Mucosa of rectum (tissue), 2 donors: Measurements from ENCODE around the gene PRKG1.

Source experiments
- H3K27ac ChIP-seq, 2 donors: one replicate each; pipeline ENCODE4 v1.7.0; 2013; ENCODE audit warnings: inconsistent platforms in 2 of 2, low read depth in 2 of 2, low read length in 2 of 2
- H3K27me3 ChIP-seq, 2 donors: one replicate each; pipeline ENCODE4 v1.7.0; 2013; ENCODE audit warnings: low read length in 2 of 2; ENCODE audit not compliant: control insufficient read depth in 2 of 2, insufficient read depth in 2 of 2
- H3K36me3 ChIP-seq, 2 donors: one replicate each; pipeline ENCODE4 v1.7.0; 2013; ENCODE audit warnings: low read length in 2 of 2; ENCODE audit not compliant: control insufficient read depth in 2 of 2, insufficient read depth in 2 of 2
- H3K4me1 ChIP-seq, 2 donors: one replicate each; pipeline ENCODE4 v1.7.0; 2013; ENCODE audit warnings: low read length in 2 of 2, mild to moderate bottlenecking in 1 of 2; ENCODE audit not compliant: control insufficient read depth in 2 of 2, insufficient read depth in 2 of 2
- H3K4me3 ChIP-seq, 2 donors: one replicate each; pipeline ENCODE4 v1.7.0; 2013; ENCODE audit warnings: low read length in 2 of 2
- H3K9ac ChIP-seq, 2 donors: one replicate each; pipeline ENCODE4 v1.7.0; 2013; ENCODE audit warnings: low read length in 2 of 2, low read depth in 1 of 2, mild to moderate bottlenecking in 1 of 2
- H3K9me3 ChIP-seq, 2 donors: one replicate each; pipeline ENCODE4 v1.7.0; 2013; ENCODE audit warnings: low read length in 2 of 2; ENCODE audit not compliant: control insufficient read depth in 2 of 2
- donor health status: healthy.
- donor health status: Normal muscosa, but diverticular disease.

The PRKG1 gene

DNA sequence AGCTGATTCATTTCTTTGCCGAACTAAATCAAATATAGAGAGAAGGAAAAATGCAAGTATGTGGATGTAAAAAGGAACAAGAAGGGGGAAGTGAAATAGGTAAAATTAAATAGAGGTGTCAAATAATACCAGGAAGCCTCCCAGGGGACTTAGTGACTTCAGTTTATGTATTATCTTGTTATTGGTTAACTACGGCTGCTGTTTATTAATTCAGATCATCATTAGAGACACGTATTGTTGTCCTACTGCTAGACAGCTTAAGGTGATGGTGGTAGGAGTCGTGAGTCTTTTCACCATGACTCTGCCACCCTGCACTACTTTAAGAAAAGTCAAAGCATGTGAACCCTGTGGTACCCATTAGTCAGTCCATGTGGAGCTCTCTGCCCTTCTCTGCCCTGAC lies 289.1 kb downstream of the PRKG1 start:
- Histone ChIP-seq H3K9me3 (no peaks in the 10 kb centered on the region), H3K4me3 (no peak overlapping the region), H3K27me3 (no peaks in the 10 kb centered on the region), H3K9ac (no peak overlapping the region), H3K4me1 (no peaks in the 10 kb centered on the region), H3K27ac (no peak overlapping the region), H3K36me3 (no peaks in the 10 kb centered on the region)

DNA sequence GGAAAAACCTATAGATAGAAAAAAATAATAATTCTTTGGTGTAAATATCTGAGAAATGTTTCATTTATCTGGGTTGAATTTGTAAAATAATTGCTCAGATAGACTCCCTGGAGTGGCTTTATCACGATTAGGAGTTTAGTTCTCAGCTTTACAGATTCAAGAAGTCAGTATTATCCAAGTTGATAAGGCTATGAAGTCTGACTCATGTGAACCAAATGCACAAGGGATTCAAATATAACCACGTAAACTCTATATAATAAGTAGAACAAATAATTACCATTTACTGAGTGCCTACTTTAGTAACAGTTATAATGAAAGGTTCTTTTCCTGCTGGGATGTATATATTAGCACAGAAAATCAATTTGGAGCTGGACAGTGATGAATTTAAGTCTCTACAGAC lies 290.4 kb downstream of the PRKG1 start:
- Histone ChIP-seq H3K27me3 (no peaks in the 10 kb centered on the region), H3K27ac (no peak overlapping the region), H3K36me3 (no peaks in the 10 kb centered on the region)

DNA sequence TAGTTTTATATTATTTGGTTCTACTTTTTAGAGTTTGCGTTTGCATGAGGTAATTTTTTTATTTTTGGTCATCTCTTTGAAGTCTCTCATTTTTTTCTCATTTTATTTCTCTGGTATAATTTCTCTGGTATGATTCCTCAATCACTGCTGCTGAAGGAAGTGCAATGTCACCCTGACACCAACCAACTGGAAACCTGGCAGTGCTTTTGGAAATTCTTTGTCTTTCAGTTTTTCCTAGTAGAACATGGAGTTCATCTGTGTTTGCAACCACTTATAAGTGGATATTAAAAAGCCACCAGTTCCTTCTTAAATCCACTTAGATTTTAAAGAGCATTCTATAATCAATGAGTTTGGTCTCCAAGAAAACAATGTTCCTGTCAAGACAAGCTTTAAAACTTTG lies 291.8 kb downstream of the PRKG1 start:
- Histone ChIP-seq H3K36me3 (no peaks in the 10 kb centered on the region), H3K27me3 (no peaks in the 10 kb centered on the region), H3K27ac (no peak overlapping the region), H3K4me3 (no peak overlapping the region), H3K4me1 (no peaks in the 10 kb centered on the region), H3K9me3 (no peaks in the 10 kb centered on the region), H3K9ac (no peak overlapping the region)

More for the DNA sequence above, 290.4 kb downstream of the PRKG1 start:
- Histone ChIP-seq H3K4me1 (no peaks in the 10 kb centered on the region), H3K4me3 (no peak overlapping the region), H3K9ac (no peak overlapping the region), H3K9me3 (no peaks in the 10 kb centered on the region)

DNA sequence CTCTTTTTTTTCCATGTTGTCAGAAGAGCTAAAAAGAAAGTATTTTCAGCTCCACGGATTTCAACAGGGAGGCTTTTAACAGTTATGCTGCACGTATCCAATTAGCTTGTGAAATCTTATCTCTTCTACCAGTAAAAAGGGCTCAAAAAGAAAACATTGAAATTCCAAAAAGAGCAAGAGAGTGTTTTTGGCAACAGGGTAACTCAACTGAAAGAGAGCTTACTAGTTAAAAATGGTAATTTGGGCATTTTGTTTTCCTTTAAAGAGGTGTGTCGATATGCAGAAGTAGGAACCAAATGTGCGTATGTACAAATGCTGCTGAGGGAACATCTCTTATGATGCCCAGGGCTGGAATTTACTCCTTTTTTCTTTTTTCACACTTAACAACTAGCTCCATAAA lies 292.8 kb downstream of the PRKG1 start:
- Histone ChIP-seq H3K36me3 (no peaks in the 10 kb centered on the region), H3K9me3 (no peaks in the 10 kb centered on the region), H3K4me1 (no peaks in the 10 kb centered on the region), H3K27me3 (no peaks in the 10 kb centered on the region), H3K9ac (no peak overlapping the region), H3K27ac (no peak overlapping the region), H3K4me3 (no peak overlapping the region)

- no peak overlapping the region for H3K9ac ChIP-seq
- no peaks in the 10 kb centered on the region for H3K27me3 ChIP-seq
- no peaks in the 10 kb centered on the region for H3K9me3 ChIP-seq
- H3K27ac ChIP-seq, result no peak overlapping the region
- no peaks in the 10 kb centered on the region for H3K4me1 ChIP-seq
- H3K36me3 ChIP-seq, result no peaks in the 10 kb centered on the region
- no peak overlapping the region for H3K4me3 ChIP-seq
Observed at GRCh38 chr10:51367694-51368093, 293.4 kb downstream of the PRKG1 start.

DNA sequence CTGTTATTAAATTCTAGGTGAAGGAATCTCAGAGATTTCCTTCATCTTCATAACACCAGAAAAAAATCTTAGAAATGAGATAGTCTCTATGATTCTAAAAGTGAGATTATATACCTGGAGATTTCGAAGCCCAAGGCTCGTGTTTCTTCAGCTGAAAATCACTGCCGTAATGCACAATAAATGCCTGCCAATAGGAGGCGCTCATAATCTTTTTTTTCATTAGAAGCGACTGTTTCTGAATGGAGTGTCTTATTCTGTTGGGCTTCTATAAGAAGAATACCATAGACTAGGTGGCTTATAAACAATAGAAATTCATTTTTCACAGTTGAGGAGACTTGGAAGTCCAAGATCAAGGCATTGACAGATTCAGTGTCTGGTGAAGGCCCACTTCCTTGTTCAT lies 294.7 kb downstream of the PRKG1 start:
- H3K4me1 ChIP-seq, result no peaks in the 10 kb centered on the region
- no peak overlapping the region for H3K27ac ChIP-seq
- H3K4me3 ChIP-seq, result no peak overlapping the region
- no peaks in the 10 kb centered on the region for H3K9me3 ChIP-seq
- H3K9ac ChIP-seq, result no peak overlapping the region
- H3K27me3 ChIP-seq, result no peaks in the 10 kb centered on the region
- no peaks in the 10 kb centered on the region for H3K36me3 ChIP-seq

DNA sequence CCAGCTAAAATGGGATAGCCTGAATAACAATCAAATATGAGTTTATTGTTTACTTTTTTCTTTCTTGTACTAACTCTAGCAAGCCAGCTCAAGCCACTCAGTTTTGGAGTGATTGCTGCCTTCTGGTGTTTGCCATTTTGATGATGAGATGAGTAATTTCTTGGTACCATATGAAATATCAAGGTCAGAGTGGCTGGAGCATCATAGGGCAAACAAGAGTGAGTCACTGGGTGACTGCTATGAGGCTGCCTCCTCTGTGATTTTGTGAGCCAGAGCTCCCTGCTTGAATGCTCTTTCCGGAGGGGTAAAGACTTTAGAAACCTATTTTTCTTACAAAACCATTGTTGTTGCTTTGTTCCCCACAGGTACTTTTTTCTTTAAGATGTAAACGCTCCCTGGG lies 295.6 kb downstream of the PRKG1 start:
- H3K27ac ChIP-seq, result no peak overlapping the region
- H3K4me3 ChIP-seq, result no peak overlapping the region
- H3K36me3 ChIP-seq, result no peaks in the 10 kb centered on the region
- no peaks in the 10 kb centered on the region for H3K4me1 ChIP-seq
- no peaks in the 10 kb centered on the region for H3K27me3 ChIP-seq
- no peak overlapping the region for H3K9ac ChIP-seq
- no peaks in the 10 kb centered on the region for H3K9me3 ChIP-seq

- no peaks in the 10 kb centered on the region for H3K9me3 ChIP-seq
- no peak overlapping the region for H3K4me3 ChIP-seq
- H3K9ac ChIP-seq, result no peak overlapping the region
- no peaks in the 10 kb centered on the region for H3K4me1 ChIP-seq
- no peaks in the 10 kb centered on the region for H3K36me3 ChIP-seq
- H3K27ac ChIP-seq, result no peak overlapping the region
- H3K27me3 ChIP-seq, result no peaks in the 10 kb centered on the region
Observed at GRCh38 chr10:51371743-51372142, 297.5 kb downstream of the PRKG1 start.

DNA sequence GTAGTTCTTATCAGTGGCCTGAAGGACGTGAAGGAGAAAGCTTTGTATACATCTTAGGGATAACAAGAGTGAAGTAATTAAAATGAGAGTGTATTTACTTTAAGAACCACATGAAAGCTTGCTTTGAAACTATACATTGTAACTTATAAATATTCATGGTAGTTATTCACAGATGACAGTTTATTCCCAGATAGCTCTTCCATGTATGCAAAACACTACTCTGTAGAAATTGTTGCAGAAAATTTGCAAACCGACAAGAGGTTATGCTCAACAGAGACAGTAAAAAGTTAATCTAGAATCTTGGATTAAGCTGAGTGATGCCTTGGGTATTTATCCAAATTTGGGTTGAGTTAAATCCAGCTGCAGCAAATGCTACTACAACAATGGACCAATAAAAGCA lies 301.5 kb downstream of the PRKG1 start:
- no peaks in the 10 kb centered on the region for H3K9me3 ChIP-seq
- H3K4me3 ChIP-seq, result no peak overlapping the region
- no peaks in the 10 kb centered on the region for H3K4me1 ChIP-seq
- no peaks in the 10 kb centered on the region for H3K36me3 ChIP-seq
- H3K27ac ChIP-seq, result no peak overlapping the region
- H3K9ac ChIP-seq, result no peak overlapping the region
- no peaks in the 10 kb centered on the region for H3K27me3 ChIP-seq

- Histone ChIP-seq H3K9me3 (no peaks in the 10 kb centered on the region), H3K4me3 (no peak overlapping the region), H3K9ac (no peak overlapping the region), H3K27me3 (no peaks in the 10 kb centered on the region), H3K4me1 (no peaks in the 10 kb centered on the region), H3K36me3 (no peaks in the 10 kb centered on the region), H3K27ac (no peak overlapping the region)
Observed at GRCh38 chr10:51377070-51377931, 303.0 kb downstream of the PRKG1 start.
